HuH-7.5 (cell line): ENCODE measurements around the gene TEX261.

Experiments
- DNase-seq: peaks from one replicate; pipeline ENCODE4 v3.0.0; 2011; ENCODE audit warnings: low spot score

The TEX261 gene

DNA sequence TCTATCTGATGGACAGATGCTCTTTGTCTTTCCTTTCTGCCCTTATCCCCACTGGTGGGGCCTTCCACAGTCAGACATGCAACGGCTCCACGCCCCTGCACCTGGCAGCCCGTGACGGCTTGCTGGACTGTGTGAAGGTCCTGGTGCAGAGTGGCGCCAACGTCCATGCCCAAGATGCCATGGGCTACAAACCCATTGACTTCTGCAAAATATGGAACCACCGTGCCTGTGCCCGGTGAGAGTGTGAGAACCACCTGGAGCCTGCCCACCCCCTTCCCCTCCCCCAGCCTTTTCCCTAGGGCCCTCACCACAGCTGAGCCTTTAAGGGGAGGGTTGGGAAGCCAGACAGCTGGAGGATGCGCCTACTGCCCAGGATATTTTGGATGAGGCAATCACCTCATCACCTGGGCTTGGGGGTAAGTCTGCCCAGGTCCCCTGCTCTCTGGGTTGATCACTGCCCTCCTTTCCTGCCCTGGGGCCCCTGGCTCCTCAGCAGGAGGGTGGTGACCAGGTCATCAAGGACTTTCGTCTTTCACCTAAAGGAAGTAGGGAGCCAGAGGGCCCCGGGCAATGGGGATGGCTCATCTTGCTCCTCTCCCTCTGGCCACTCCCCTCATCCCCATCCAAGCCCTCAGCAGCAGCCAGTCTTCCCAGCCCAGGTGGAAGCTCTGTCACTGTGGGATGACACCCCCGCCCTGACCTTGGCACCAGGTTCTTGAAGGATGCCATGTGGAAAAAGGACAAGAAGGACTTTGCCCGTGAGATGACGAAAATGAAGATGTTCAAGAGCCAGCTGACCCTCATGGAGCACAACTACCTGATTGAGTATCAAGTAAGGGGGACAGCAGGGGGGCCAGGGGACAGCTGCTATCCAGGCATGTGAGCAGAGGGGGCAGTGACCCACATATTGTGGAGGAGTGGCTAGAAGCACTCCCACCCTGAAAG is 12.5 kb downstream of the TEX261 start:
- no peak for DNase-seq

DNA sequence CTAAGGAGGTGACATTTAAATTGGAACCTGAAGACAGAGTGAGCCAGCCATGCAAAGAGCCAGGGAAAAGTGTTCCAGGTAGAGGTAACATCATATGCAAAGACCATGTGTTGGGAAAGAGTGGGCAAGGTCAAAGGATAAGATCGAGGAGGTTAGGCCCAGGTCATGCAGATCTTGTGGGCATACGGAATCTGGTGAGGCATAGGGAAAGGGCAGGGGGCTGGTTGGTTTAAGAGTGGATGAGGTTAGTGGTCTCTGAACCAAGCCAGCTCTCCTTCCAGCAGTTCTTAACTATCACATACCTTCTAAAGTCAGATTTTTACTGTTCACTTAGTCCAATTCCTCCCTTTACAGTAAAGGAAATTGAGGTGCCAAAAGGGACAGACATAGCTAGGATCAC is 13.3 kb downstream of the TEX261 start:
- DNase-seq: no peak

DNA sequence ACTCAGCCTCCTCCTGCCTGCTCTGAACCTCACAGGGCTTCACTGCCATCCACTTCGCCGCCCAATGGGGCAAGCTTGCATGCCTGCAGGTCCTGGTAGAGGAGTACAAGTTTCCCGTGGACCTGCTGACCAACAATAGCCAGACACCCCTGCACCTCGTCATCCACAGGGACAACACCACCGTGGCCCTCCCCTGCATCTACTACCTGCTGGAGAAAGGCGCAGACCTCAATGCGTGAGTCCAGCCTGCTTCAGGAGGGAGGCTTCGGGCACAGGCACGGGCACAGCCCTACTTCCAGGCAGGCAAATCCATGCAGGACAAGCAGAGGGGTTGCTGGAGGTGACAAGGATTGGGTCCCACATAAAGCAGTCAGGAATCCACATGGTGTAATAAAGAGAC is 15.0 kb downstream of the TEX261 start:
- no peak for DNase-seq

DNA sequence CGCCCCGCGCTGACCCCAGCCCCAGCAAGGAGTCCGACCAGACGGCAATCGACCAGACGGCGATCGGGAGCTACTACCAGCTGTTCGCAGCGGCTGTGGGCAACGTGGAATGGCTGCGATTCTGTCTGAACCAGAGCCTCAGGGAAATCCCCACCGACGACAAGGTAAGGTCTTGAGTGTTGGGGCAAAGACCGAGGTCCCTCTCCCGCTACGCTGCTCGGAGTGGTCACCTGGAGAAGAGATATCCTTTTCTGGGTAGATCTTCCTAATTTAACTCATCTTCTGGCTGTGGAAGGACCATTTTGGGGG is 15.5 kb downstream of the TEX261 start:
- no peak for DNase-seq

DNA sequence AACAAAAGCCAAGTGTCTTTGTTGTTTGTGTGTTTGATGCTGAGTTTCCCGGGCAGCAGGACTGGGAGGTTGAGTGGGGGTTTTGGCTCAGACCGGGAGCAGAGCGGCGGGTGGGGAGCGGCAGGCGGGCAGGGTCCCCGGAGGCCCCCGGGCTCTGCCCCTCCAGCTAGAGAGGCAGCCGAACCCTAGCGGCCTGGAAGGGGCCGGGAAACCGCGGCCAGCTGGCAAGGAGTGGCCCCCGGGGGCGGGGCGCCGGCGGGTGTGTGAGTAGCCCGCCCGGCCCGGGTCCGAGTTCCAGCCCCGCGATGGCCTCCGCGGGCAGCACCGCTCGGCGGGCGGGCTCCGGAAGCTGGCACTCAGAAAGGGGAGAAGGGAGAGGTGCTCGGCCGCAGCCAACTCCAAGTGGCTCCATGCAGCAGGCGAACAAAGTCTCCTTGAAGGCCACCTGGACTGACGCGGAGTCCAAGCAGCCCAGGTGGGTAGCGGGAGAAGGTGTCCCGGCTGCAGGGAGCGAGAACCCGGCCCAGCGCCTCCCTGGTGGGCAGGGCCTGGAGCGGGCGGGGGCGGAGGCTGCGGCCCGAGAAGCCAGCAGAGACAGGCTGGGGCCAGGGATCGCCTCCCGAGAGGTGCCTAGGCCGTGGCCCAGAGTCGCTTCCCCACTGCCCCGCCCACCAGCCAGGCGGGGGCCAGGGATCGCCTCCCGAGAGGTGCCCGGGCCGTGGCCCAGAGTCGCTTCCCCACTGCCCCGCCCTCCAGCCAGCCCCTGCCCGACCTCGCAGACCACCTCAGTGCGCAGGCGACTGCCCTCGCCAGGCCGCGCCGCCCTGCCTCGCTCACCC is 16.1 kb downstream of the TEX261 start, which contains the start of gene ANKRD53:
TSS of gene ANKRD53 (plus strand) at position 290 of the 839 bp plus-strand sequence. CDS start at position 306, 16 bp downstream.
- DNase-seq: no peak

DNA sequence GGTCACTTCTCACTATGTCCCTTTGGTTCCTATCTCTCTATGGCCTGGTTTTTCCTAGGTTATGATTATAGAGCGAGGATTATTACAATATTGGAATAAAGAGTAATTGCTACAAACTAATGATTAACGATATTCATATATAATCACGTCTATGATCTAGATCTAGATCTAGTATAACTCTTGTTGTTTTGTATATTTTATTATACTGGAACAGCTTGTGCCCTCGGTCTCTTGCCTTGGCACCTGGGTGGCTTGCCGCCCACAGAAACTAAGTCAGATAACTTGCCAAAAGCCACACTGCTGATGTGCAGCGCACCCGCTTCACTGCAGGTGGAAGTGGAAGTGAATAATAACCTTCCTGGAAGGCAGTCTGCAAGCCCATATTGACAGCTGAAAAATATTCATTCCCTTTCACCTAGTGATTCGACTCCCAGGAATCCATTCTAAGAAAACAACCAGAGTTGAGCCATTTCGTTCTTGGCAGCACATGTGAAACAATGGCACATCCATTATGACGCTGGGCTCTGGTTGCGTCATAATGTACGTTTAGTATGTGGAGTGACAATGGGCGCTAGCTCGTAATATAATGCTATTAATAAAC is 17.0 kb downstream of the TEX261 start:
- DNase-seq: no peak

DNA sequence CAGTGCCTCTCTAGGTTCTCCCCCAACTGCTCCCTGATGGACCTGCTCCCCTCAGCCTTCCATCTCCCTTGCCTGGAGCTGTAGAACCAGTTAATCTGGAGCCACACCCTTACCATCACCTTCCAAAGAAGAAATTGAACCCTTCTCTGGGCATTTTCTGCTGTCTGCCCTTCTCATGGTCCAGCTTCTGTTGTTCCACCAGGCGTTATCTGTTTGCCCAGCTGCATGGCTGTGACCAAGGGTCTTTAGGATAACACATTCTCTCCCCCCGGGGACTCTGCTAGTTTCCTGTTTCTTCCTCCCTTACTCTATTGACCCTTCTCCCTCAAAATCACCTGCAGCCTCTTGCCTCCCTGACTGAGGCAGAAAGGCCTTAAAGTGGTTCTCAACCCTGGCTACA is 19.4 kb downstream of the TEX261 start:
- no peak for DNase-seq

DNA sequence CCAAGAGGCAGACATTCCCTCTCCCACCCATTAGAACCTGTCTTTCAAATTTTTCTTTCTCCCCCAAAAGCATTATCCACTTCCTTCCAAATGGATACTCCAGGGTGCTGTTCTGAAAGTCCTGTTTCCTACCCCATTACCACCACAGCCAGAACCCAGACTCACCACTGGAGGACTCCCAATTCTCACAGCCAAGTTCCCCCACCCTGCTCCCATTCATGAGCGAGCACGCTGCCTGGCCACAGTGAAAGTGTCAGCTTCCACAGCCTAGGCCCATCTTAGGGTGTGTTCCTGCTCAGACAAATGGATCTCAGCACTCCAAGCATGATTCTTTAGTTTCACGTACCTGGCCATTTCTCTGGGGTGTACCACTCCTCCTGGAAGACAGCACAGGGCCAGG is 20.1 kb downstream of the TEX261 start:
- DNase-seq: no peak

DNA sequence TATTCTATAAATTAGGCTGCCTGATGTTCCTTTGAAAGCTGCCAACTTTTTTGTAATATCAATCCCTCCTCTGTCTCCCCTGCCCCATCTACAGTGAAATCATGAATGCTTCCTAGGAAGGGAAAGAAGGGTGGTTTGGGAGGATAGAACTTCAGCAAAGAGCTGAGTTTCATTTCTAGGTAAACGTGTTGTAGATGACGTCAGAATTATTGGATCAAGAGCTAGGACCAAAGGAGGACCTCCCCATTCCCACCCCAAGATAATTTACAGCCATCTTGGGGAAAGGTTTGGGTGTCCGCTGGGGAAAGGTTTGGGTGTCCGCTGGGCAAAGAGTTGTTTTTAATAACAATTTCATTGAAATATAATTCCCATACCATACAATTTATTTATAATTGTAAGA is 27.5 kb downstream of the TEX261 start:
- DNase-seq: no peak

DNA sequence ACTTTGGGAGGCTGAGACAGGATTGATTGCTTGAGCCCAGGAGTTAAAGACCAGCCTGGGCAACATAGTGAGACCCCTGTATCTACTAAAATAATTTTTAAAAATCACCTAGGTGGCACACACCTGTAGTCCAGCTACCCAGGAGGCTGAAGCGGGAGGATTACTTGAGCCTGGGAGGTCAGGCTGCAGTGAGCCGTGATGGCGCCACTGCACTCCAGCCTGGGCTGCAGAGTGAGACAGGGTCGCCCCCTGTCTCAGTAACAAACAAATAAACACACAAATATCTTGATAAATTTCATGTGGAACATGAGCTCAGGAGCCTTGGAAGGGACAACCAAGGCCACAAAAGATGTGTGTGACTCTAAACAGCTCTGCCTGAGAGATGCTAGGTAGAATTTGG is 28.0 kb downstream of the TEX261 start:
- DNase-seq: no peak

DNA sequence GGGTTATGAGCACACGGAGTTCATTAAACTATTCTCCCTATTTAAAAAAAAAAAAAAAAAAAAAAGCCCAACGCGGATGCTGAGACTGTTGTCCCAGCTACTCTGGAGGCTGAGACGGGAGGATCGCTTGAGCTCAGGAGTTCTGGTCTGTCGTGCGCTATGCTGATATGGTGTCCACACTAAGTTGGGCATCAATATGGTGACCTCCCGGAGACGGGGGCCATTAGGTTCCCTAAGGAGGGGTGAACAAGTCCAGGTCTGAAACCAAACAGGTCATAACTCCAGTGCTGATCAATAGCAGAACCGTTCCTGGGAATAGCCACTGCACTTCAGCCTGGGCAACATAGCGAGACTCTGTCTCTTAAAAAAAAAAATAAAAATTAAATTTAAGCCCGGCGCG is 29.2 kb downstream of the TEX261 start:
- no peak for DNase-seq

DNA sequence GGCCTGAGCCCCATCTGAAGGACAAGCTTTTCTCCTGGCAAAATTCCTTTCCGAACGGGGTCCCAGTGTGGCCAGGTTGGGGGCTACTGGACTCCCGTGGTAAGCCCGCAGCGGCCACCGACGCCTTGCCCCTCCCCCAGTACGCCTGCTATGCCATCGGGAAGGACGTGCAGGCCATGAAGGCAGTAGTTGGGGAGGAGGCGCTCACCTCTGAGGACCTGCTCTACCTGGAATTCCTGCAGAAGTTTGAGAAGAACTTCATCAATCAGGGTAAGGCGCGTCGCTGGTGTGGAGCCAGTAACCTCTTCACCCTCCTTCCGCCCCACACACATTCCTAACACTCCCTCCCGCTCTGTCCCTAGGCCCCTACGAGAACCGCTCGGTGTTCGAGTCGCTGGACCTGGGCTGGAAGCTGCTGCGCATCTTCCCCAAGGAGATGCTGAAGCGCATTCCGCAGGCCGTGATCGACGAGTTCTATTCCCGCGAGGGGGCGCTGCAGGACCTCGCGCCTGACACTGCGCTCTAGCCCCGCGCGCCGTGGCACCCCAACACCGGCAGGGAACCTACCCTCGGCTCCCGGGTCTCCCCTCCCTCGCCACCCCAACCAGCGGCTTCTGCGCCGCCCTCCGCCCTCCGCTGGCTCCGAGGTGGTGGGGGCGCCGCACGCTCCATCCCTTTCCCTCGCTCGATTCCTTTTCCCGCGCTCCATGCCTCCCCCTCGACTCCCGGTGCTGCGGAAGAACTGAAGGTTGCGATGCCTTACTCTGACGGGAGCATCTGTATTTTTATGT is 29.9 kb downstream of the TEX261 start:
- peak; percentile 48 for DNase-seq

DNA sequence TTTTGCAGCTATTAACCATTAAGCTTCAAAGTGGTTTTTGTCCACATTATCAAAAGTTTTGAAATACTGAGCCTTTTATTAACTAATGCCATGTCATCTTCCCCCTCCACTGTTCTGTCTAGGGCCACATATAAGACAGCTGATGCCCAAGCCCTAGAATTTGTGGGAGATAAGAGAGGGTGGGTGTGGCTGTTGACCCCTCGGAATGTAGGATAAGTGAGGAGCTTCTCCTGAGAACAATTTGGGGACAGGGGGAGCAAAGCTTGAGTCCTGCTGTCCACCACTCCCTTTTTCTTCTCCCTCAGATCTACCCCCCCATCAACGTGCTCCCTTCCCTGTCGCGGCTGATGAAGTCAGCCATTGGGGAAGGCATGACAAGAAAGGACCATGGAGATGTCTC is 30.5 kb downstream of the TEX261 start:
- no peak for DNase-seq

DNA sequence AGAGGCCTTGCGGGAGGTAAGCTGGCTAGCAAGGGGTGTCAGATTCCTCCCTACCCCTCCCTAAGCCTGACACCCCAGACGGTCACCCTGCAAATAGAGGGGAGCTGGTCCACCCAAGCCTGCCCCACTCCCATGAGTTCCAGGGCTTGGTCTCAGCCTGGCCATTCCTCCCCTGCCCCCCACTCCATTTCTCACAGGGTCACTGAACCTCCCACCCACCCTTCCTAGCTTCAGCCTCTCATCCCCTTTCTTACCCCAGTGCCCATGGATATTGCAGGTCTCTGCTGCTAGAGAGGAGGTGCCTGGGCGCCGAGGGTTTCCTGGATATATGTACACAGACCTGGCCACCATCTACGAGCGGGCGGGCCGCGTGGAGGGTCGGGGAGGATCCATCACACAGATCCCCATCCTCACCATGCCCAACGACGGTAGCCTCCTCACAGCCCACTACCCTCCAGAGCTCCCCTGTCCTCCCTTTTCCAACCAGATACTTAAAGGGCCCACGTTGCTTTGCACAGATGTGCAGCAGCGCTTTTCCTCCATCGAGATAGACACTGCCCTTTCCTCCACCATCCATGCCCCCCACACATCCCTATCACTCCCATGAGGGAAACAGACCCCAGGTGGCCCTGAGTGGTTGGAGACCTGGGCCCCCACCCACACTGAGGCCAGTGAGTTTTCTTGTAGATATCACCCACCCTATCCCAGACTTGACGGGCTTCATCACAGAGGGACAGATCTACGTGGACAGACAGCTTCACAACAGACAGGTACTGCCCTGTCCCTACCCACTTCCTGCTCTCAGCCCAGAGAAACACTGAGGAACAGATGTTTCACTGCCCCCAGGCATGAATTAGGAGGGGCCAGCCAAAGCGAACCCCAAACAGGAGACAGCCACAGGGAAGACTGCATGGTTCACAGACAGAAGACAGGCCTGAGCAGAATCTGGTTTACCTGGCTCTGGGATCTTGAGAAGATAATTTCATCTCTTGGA is 31.5 kb downstream of the TEX261 start:
- no peak for DNase-seq

DNA sequence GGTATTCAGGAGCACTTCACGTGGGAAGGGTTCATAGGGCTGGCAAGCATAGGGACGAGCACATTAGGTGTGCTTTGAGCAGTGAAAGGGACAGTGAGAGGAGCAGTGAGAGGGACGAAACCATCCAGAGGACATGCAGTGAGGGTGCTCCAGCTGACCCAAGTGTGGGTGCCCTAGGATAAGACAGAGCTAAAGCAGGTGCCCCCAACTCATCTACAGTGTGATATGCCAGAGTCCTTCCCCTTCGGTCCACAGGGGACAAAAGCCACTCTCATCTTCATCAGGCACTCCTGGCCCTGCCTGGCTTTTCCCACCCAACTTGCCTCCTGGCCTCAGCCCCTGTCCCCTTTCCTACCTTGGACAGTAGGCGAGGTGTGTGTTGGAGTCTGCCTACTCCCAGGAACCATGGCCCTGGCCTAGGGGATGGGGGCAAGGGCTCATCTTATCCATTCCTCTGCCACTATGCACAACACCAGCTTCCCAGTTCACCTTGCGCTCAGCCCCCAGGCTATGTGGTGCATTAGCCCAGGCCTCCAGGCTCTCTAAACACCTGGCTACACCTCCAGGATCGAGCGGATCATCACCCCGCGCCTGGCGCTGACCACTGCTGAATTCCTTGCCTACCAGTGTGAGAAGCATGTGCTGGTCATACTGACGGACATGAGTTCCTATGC is 32.3 kb downstream of the TEX261 start:
- DNase-seq: no peak

DNA sequence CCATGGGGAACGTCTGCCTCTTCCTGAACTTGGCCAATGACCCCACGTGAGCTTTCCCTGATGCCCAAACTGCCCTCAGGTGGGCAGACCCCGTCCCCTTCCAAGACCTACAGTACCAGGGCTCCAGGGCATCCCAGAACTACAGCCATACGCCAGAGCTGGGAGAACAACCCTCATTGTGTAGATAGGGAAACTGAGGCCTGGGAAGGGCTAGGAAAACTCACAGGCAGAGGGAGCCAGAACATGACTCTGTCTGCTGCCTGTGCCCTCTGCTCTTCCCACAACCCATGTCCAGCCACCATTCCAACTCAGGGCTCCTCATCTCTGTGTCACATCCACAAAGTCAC is 33.1 kb downstream of the TEX261 start:
- DNase-seq: no peak

DNA sequence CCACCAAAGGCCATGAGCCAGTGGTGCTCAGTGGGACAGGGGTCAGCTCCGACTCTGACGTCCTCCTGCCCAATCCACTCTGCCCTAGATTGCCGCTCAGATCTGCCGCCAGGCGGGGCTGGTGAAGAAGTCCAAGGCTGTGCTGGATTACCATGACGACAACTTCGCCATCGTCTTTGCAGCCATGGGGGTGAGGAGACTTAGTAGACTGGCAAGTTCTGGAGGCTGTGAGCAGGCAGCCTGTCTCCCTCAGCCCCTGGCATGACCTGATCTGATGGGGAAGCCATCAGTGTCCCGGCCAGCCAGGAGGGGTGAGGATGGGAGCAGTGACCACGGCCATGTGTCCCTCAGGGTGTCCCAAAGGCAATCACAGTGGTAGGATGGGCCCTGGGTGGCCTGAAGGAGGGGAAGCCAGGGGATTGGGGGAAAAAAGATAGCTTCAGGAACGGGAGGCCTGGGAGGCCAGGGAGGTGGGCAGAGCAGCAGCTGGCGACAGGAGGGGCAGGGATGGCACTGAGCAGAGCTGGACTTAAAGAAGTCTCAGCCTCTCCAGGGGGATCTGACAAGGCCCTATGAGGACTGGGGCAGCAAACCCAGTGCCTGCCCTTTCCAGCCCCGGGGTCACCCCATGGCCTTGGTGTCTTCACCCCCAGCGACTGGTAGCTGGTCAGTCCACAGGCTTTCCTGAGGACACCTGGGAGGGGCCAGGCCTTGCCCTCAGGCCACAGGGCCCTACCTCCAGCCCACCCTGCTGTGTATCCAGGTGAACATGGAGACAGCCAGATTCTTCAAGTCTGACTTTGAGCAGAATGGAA is 33.6 kb downstream of the TEX261 start:
- DNase-seq: no peak

DNA sequence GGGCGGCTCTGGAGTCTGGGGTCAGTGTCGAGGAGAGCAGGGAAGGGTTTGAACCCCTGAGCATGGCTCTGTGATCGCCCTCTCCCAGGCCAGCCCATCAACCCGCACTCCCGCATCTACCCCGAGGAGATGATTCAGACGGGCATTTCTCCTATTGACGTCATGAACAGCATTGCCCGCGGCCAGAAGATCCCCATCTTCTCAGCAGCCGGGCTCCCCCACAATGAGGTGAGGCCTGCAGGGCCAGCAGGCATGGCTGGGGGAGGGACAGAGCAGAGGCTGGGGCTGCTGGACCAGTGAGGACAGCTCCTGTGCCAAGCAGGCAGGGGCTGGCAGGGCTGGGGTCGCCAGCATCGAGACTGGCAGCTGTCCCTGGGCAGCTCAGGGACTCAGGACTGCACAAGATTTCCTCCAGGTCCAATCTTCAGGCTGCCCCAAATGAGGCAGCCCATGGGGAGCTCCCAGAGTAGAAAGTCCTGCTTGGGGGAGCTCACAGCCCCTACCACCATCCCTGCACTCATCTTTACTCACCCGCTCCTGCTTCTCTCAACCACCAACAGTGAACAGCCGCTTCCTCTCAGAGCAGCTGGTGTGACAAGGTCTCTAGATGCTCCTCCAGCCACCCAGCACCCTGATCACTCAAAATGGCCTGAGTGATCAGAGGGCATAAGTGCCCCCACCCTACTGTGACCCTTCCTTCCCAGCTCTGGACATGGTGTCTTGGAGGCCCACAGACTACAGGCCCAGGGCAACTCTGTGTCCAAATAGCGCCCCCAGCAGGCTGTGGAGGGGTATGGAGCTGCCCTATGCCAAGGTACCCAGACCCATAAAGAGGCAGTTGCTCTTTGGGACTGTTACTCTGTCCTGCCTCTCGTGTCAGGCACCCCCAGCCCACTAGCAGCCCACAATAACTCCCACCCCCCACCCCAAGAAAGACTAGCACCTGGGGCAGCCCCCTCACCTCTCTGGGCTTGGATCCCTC is 34.5 kb downstream of the TEX261 start:
- no peak for DNase-seq
